ACC112 (cell line): ENCODE data around the gene CEP57.
"Not testable (repeated sequence)": the region's sequence is repeated elsewhere in the genome, so short reads cannot be mapped to it uniquely, and the experiment has no call there.

ENCODE experiments used
- H2AFZ ChIP-seq: fragments of 200-600 bp; sonication (generic); one replicate; pipeline ENCODE4 v1.6.0; 2017; ENCODE audit warnings: antibody characterized with exemption, low read length; ENCODE audit not compliant: unreplicated experiment
- H3K27ac ChIP-seq: fragments of 200-600 bp; sonication (generic); 2 replicates; pipeline ENCODE4 v1.5.1; 2014; ENCODE audit warnings: low read depth, mild to moderate bottlenecking, antibody characterized with exemption, low read length, moderate library complexity
- H3K27me3 ChIP-seq: fragments of 200-600 bp; sonication (generic); 2 replicates; pipeline ENCODE4 v1.6.1; 2014; ENCODE audit warnings: mild to moderate bottlenecking, antibody characterized with exemption, low read length, moderate library complexity, mixed read lengths; ENCODE audit not compliant: insufficient read depth
- H3K36me3 ChIP-seq: fragments of 200-600 bp; sonication (generic); 2 replicates; pipeline ENCODE4 v1.6.1; 2016; ENCODE audit warnings: mild to moderate bottlenecking, antibody characterized with exemption, low read length, moderate library complexity, mixed read lengths; ENCODE audit not compliant: insufficient read depth
- H3K4me1 ChIP-seq: fragments of 200-600 bp; sonication (generic); one replicate; pipeline ENCODE4 v1.6.1; 2016; ENCODE audit warnings: low read length, mixed read lengths; ENCODE audit not compliant: insufficient read depth, unreplicated experiment, control insufficient read depth
- H3K4me3 ChIP-seq: fragments of 200-600 bp; sonication (generic); 2 replicates; pipeline ENCODE4 v1.5.1; 2014; ENCODE audit warnings: mild to moderate bottlenecking, low read depth, low read length
- H3K79me2 ChIP-seq: fragments of 200-600 bp; sonication (generic); one replicate; pipeline ENCODE4 v1.6.0; 2016; ENCODE audit warnings: low read length; ENCODE audit not compliant: control insufficient read depth, unreplicated experiment, insufficient read depth

The CEP57 gene

DNA sequence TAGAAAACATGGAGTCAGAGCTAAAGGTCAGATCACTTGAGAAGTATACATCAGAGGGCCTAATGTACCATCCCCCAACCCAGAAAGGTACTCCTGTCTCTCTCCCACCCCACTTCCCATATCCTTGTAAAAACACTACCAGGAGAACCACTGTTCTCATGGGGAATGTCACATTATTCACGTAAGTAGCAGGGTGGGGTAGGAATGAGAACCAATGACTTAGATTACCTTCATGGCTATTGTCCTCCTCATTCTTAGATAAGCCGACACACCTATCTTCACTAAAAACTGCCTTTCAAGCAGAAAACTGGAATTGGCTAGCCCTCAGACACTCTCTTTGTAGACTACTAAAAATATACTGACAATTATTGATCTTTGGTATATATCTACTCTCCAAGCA, 63.6 kb downstream of the CEP57 start:
- H3K36me3 ChIP-seq = peaks cover 11% of the 10 kb centered on the region
- H2AFZ ChIP-seq = no peak overlapping the region
- H3K27ac ChIP-seq = no peak overlapping the region
- no peaks in the 10 kb centered on the region for H3K79me2 ChIP-seq
- peaks cover 18% of the 10 kb centered on the region for H3K4me1 ChIP-seq
- H3K4me3 ChIP-seq = no peak overlapping the region
- no peaks in the 10 kb centered on the region for H3K27me3 ChIP-seq

DNA sequence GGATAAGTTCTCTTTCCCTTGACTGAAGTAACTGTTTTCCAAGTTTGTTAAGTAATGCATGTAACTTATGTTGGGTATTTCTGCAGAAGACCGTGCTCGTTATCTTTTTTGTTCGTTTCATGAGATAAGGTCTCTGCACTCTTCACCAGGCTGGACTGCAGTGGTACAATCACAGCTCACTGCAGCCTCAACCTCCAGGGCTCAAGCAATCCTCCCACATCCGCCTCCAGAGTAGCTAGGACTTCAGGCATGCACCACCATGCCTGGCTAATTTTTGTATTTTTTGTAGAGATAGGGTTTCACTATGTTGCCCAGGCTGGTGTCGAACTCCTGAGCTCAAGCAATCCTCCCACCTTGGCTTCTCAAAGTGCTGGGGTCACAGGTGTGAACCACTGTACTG, 64.1 kb downstream of the CEP57 start:
- not testable (repeated sequence) for H3K27me3 ChIP-seq, H3K79me2 ChIP-seq, H2AFZ ChIP-seq, H3K4me3 ChIP-seq, H3K27ac ChIP-seq
- peaks cover 14% of the 10 kb centered on the region for H3K4me1 ChIP-seq
- H3K36me3 ChIP-seq = peaks cover 11% of the 10 kb centered on the region

DNA sequence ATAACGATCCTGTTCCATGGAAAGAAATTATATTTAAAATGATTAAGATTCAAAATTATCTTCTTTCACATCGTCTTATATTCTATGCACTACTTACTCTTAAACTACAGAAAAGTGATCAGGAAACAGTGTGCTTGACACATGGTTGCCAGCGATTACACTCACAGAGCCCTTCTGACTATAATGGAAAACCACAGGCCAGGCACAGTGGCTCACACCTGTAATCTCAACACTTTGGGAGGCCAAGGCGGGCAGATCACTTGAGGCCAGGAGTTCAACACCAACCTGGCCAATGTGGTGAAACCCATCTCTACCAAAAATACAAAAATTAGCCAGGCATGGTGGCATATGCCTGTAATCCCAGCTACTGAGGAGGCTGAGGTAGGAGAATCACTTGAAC, 69.7 kb downstream of the CEP57 start:
- not testable (repeated sequence) for H3K27me3 ChIP-seq, H3K4me3 ChIP-seq, H3K27ac ChIP-seq, H2AFZ ChIP-seq, H3K79me2 ChIP-seq
- Histone ChIP-seq H3K36me3 (peaks cover 18% of the 10 kb centered on the region), H3K4me1 (peaks cover 18% of the 10 kb centered on the region)

DNA sequence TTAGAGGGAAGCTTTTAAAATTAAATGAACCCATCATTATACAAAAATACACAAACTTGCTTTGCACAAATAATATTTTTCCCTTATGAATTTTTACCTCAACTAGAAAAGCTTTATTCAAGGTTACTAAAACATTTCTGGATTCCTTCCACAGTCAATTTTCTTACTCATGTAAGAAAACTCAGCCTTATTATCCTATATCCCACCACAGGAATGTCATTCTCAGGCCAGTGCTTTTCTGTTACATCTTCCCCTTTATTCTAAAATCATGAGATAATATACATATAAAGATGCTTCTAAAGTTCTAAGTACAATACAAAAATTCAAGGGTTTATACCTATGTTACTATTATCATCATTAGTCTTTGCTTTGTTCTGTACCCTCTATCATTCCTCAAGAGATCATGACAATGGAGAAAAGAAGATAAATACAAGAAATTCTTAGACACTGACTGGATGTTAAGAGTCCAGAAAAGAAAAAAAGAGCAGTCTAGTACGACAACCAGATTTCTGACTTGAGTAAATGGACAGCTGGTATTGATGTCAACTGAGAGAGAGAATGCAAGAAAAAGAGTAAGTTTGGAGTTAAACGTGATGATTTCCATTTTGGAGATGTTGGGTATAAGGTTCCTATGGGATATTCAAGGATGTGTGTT, 73.3 kb downstream of the CEP57 start:
- H3K27ac ChIP-seq = peak overlapping the region; percentile 60

DNA sequence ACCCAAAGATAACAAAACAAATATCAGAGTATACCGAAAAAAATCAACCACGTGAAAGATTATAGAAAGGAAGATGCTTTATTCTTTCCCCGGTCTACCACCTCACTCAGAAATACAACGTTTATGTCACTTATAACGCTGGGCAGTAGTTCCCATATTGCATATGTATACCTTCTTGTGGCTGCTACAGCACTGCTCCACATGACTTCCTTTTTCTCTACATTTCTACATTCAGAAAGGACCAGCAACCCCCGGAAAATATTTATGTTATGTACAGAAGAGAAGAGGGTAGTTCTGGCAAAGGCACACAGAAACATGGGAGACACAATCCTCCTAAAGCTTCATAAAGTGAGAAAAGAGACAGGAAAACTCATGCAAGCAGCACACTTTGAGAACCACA, 76.8 kb downstream of the CEP57 start:
- Histone ChIP-seq H3K27ac (no peak overlapping the region), H3K4me1 (peaks cover 19% of the 10 kb centered on the region), H3K79me2 (no peaks in the 10 kb centered on the region), H3K36me3 (peaks cover 8% of the 10 kb centered on the region; the same call in 1 of the 2 replicates), H3K27me3 (no peaks in the 10 kb centered on the region), H3K4me3 (no peak overlapping the region), H2AFZ (no peak overlapping the region)

More for the DNA sequence above, 73.3 kb downstream of the CEP57 start:
- no peaks in the 10 kb centered on the region for H3K79me2 ChIP-seq
- peaks cover 19% of the 10 kb centered on the region for H3K4me1 ChIP-seq
- H3K27me3 ChIP-seq = no peaks in the 10 kb centered on the region
- H3K36me3 ChIP-seq = peaks cover 12% of the 10 kb centered on the region; the same call in 1 of the 2 replicates
- H2AFZ ChIP-seq = no peak overlapping the region
- peak overlapping the region; percentile 15; the same call in 1 of the 2 replicates for H3K4me3 ChIP-seq

DNA sequence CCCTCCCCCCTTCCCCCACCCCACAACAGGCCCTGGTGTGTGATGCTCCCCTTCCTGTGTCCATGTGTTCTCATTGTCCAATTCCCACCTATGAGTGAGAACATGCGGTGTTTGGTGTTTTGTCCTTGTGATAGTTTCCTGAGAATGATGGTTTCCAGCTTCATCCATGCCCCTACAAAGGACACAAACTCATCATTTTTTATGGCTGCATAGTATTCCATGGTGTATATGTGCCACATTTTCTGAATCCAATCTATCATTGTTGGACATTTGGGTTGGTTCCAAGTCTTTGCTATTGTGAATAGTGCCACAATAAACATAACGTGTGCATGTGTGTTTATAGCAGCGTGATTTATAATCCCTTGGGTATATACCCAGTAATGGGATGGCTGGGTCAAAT, 80.6 kb downstream of the CEP57 start:
- H3K36me3 ChIP-seq, H2AFZ ChIP-seq, H3K27ac ChIP-seq, H3K4me3 ChIP-seq, H3K79me2 ChIP-seq, H3K4me1 ChIP-seq, H3K27me3 ChIP-seq: not testable (repeated sequence)

DNA sequence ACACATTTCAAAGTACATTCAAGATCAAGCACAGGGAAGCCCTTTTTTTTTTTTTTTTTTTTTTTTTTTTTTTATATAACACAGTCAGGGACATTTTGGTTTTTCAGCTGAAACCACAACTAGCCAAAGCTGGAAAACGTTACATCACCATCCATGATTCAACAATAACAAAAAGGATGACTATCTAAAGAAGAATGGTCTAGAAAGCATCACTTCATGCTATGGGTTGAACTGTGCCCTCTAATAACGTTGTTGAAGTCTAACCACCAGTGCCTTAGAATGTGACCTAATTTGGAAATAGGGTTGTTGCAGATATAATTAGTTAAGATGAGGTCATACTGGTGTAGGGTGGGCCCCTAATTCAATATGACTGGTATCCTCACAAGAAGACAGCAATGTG, 87.0 kb downstream of the CEP57 start:
- Histone ChIP-seq H3K27me3 (no peaks in the 10 kb centered on the region), H2AFZ (no peak overlapping the region), H3K27ac (peak overlapping the region; percentile 99), H3K4me1 (peaks cover 14% of the 10 kb centered on the region), H3K4me3 (peak overlapping the region; percentile 36; the same call in 1 of the 2 replicates), H3K79me2 (no peaks in the 10 kb centered on the region), H3K36me3 (peaks cover 26% of the 10 kb centered on the region)
